Muscle of leg (tissue), 11 donors: ENCODE data around the gene GALNT8. TPM values are rescaled to one million over a fixed set of nuclear protein-coding genes. Genes with fewer than 3 reads are reported as not detected.
"Not testable (repeated sequence)": the region's sequence is repeated elsewhere in the genome, so short reads cannot be mapped to it uniquely, and the experiment has no call there.

Experiments used
- DNase-seq: peaks from one replicate; pipeline ENCODE4 v3.0.0; 2013
- H3K27ac ChIP-seq: one replicate; pipeline ENCODE4 v1.5.1; 2013; ENCODE audit warnings: mild to moderate bottlenecking, low read length, control low read depth
- H3K27me3 ChIP-seq: one replicate; pipeline ENCODE4 v1.6.1; 2013; ENCODE audit warnings: low read length; ENCODE audit not compliant: control insufficient read depth, insufficient read depth
- H3K36me3 ChIP-seq: one replicate; pipeline ENCODE4 v1.6.1; 2013; ENCODE audit warnings: low read length; ENCODE audit not compliant: control insufficient read depth, insufficient read depth
- H3K4me1 ChIP-seq: one replicate; pipeline ENCODE4 v1.6.1; 2013; ENCODE audit warnings: low read length; ENCODE audit not compliant: control insufficient read depth, insufficient read depth
- H3K4me3 ChIP-seq: one replicate; pipeline ENCODE4 v1.5.1; 2013; ENCODE audit warnings: low read length, control low read depth
- H3K9me3 ChIP-seq: replicated peaks from 2 replicates; pipeline ENCODE4 v1.6.1; 2013; ENCODE audit warnings: low read depth, low read length; ENCODE audit not compliant: control insufficient read depth
- WGBS: methylation state at CpG from one replicate; pipeline ENCODE4 v1.1.5; 2013; ENCODE audit warnings: missing lambda C conversion rate; ENCODE audit not compliant: insufficient coverage; 5-methylcytosine and 5-hydroxymethylcytosine counted together
- polyA plus RNA-seq, 8 donors: library from polyadenylated mRNA; unstranded; fragments of 120-200 nt; gene quantifications; one replicate each; pipeline versions ENCODE4 v1.2.1 to v1.2.3, GENCODE V29; 2013; ENCODE audit warnings: inconsistent platforms in 1 of 8, low replicate concordance in 1 of 8; ENCODE audit not compliant: insufficient read length in 8 of 8, insufficient read depth in 1 of 8
- total RNA-seq: library from RNA; stranded (reverse); fragments of 120-200 nt; gene quantifications from one replicate; pipeline ENCODE4 v1.2.4, GENCODE V29; 2013

GALNT8 gene
- total and polyA plus RNA-seq, 9 donors = 4.8 to 9.6 (median 6.6) TPM

- DNase-seq = no peak
- Histone ChIP-seq H3K27ac (no peak overlapping the region), H3K4me3 (no peak overlapping the region), H3K9me3 (no peaks in the 10 kb centered on the region), H3K4me1 (no peaks in the 10 kb centered on the region), H3K36me3 (no peaks in the 10 kb centered on the region), H3K27me3 (no peaks in the 10 kb centered on the region)
- WGBS = 86% methylated on average over 12 of the region's 15 CpGs
Measured at GRCh38 chr12:4742416-4742970, 22.3 kb downstream of the GALNT8 start.

GRCh38 chr12:4743046-4743445 is 22.8 kb downstream of the GALNT8 start:
- 100% methylated on average over 2 of the region's 4 CpGs for WGBS
- H3K4me1 ChIP-seq = no peaks in the 10 kb centered on the region
- no peaks in the 10 kb centered on the region for H3K9me3 ChIP-seq
- no peaks in the 10 kb centered on the region for H3K36me3 ChIP-seq
- DNase-seq = no peak
- H3K27ac ChIP-seq = no peak overlapping the region
- no peaks in the 10 kb centered on the region for H3K27me3 ChIP-seq
- H3K4me3 ChIP-seq = no peak overlapping the region

- no peak for DNase-seq
- Histone ChIP-seq H3K9me3 (no peaks in the 10 kb centered on the region), H3K27ac (no peak overlapping the region), H3K4me3 (no peak overlapping the region), H3K27me3 (no peaks in the 10 kb centered on the region), H3K36me3 (no peaks in the 10 kb centered on the region), H3K4me1 (no peaks in the 10 kb centered on the region)
Measured at GRCh38 chr12:4744709-4745108, 24.5 kb downstream of the GALNT8 start.

- no peak for DNase-seq
- WGBS = 100% methylated on average over 6 of the region's 6 CpGs
- no peaks in the 10 kb centered on the region for H3K4me1 ChIP-seq
- no peaks in the 10 kb centered on the region for H3K27me3 ChIP-seq
- H3K36me3 ChIP-seq = no peaks in the 10 kb centered on the region
- H3K9me3 ChIP-seq = no peaks in the 10 kb centered on the region
- no peak overlapping the region for H3K4me3 ChIP-seq
- no peak overlapping the region for H3K27ac ChIP-seq
Measured at GRCh38 chr12:4745249-4745648, 25.0 kb downstream of the GALNT8 start.

- H3K4me3 ChIP-seq, H3K4me1 ChIP-seq, H3K9me3 ChIP-seq, H3K36me3 ChIP-seq, H3K27ac ChIP-seq, H3K27me3 ChIP-seq, DNase-seq: not testable (repeated sequence)
- no CpG with 5 or more reads among the region's 1 CpG for WGBS
Measured at GRCh38 chr12:4751654-4752053, 31.5 kb downstream of the GALNT8 start.

GRCh38 chr12:4762773-4763172 is 42.6 kb downstream of the GALNT8 start:
- 80% methylated on average over 7 of the region's 7 CpGs for WGBS
- Histone ChIP-seq H3K27ac (no peak overlapping the region), H3K36me3 (no peaks in the 10 kb centered on the region), H3K4me3 (no peak overlapping the region), H3K27me3 (peaks cover 2% of the 10 kb centered on the region), H3K9me3 (no peaks in the 10 kb centered on the region), H3K4me1 (peaks cover 16% of the 10 kb centered on the region)
- DNase-seq = no peak

GRCh38 chr12:4763549-4763948 is 43.3 kb downstream of the GALNT8 start:
- peak; percentile 63 for DNase-seq
- Histone ChIP-seq H3K4me1 (peaks cover 16% of the 10 kb centered on the region), H3K36me3 (no peaks in the 10 kb centered on the region), H3K27me3 (peaks cover 2% of the 10 kb centered on the region), H3K9me3 (no peaks in the 10 kb centered on the region), H3K27ac (no peak overlapping the region), H3K4me3 (no peak overlapping the region)
- 41% methylated on average over 3 of the region's 18 CpGs for WGBS

GRCh38 chr12:4766445-4766844 is 46.2 kb downstream of the GALNT8 start:
- no peak overlapping the region for H3K4me3 ChIP-seq
- peaks cover 5% of the 10 kb centered on the region for H3K27me3 ChIP-seq
- no peak overlapping the region for H3K27ac ChIP-seq
- no peaks in the 10 kb centered on the region for H3K36me3 ChIP-seq
- WGBS = 35% methylated on average over 5 of the region's 6 CpGs
- peaks cover 16% of the 10 kb centered on the region for H3K4me1 ChIP-seq
- peak; percentile 90 for DNase-seq
- no peaks in the 10 kb centered on the region for H3K9me3 ChIP-seq

GRCh38 chr12:4767186-4767585 is 47.0 kb downstream of the GALNT8 start:
- no peak overlapping the region for H3K27ac ChIP-seq
- 58% methylated on average over 2 of the region's 2 CpGs for WGBS
- no peaks in the 10 kb centered on the region for H3K9me3 ChIP-seq
- peak; percentile 49 for DNase-seq
- H3K36me3 ChIP-seq = no peaks in the 10 kb centered on the region
- H3K4me3 ChIP-seq = no peak overlapping the region
- H3K27me3 ChIP-seq = peaks cover 8% of the 10 kb centered on the region
- peaks cover 16% of the 10 kb centered on the region for H3K4me1 ChIP-seq

- no CpG with 5 or more reads among the region's 2 CpGs for WGBS
- no peaks in the 10 kb centered on the region for H3K9me3 ChIP-seq
- no peak overlapping the region for H3K27ac ChIP-seq
- peaks cover 10% of the 10 kb centered on the region for H3K27me3 ChIP-seq
- peak; percentile 71 for DNase-seq
- no peaks in the 10 kb centered on the region for H3K36me3 ChIP-seq
- peaks cover 16% of the 10 kb centered on the region for H3K4me1 ChIP-seq
- no peak overlapping the region for H3K4me3 ChIP-seq
Measured at GRCh38 chr12:4768341-4768740, 48.1 kb downstream of the GALNT8 start.

- peaks cover 16% of the 10 kb centered on the region for H3K4me1 ChIP-seq
- DNase-seq = no peak
- H3K36me3 ChIP-seq = no peaks in the 10 kb centered on the region
- peaks cover 8% of the 10 kb centered on the region for H3K27me3 ChIP-seq
- WGBS = 93% methylated on average over 3 of the region's 5 CpGs
- no peaks in the 10 kb centered on the region for H3K9me3 ChIP-seq
- no peak overlapping the region for H3K4me3 ChIP-seq
- H3K27ac ChIP-seq = no peak overlapping the region
Measured at GRCh38 chr12:4769073-4769472, 48.9 kb downstream of the GALNT8 start.
